A549 (cell line): ENCODE measurements around the gene ADD1.

Experiments
- CBX8 ChIP-seq: fragments of 200-600 bp; sonication (generic); IDR thresholded peaks from 2 replicates; pipeline ENCODE4 v1.6.1; 2016
- RNF2 ChIP-seq: fragments of 200-600 bp; sonication (generic); IDR thresholded peaks from 2 replicates; pipeline ENCODE4 v1.6.1; 2016; ENCODE audit warnings: low read depth, mild to moderate bottlenecking, antibody characterized with exemption, moderate library complexity, borderline replicate concordance

DNA sequence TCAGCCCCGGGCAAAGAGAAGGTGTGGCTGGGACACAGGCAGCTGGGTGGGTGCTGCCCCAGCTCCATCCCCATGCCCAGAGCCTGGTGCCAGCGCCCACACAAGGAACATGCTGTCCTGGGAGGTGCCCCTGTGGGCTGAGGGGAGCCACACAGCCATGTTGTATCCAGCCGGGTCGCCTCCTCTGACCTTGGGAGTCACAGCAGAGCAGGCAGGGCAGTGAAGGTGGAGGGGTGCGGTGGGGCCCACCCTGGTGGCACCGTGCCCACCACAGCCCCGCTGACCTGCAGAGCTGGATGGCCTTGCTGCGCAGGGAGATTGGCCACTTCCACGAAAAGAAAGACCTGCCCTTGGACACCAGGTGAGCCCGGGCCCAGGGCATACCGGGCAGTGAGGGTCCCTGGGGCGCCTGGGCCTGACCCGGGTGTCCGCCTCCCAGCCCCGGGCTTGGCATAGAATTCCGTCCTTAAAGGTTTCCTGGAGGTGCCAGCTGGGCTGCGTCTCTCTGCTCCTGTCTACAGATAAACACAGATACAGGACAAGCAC is 18.7 kb upstream of the ADD1 start:
- no peak for TF ChIP-seq CBX8
- TF ChIP-seq RNF2, result no peak
